Type B pancreatic cell (in vitro differentiated cells): Measurements from ENCODE around the gene FBP2. TPM values are rescaled to one million over a fixed set of nuclear protein-coding genes. Genes with fewer than 3 reads are reported as not detected.

Experiments
- DNase-seq: peaks from one replicate; pipeline ENCODE4 v3.0.0; 2021; ENCODE audit warnings: mixed read lengths; ENCODE audit not compliant: unreplicated experiment; ENCODE audit errors: extremely low spot score
- H3K27ac Mint-ChIP-seq: 2 replicates; pipeline ENCODE4 v1.8.0; 2021; ENCODE audit warnings: mild to moderate bottlenecking, mixed read lengths
- H3K27me3 Mint-ChIP-seq: 2 replicates; pipeline ENCODE4 v1.8.0; 2021; ENCODE audit warnings: mixed read lengths
- H3K36me3 Mint-ChIP-seq: 2 replicates; pipeline ENCODE4 v1.8.0; 2021; ENCODE audit warnings: mixed read lengths
- H3K4me1 Mint-ChIP-seq: one replicate; pipeline ENCODE4 v1.8.0; 2021; ENCODE audit warnings: mixed read lengths; ENCODE audit not compliant: unreplicated experiment
- H3K4me3 Mint-ChIP-seq: 2 replicates; pipeline ENCODE4 v1.8.0; 2021; ENCODE audit warnings: mild to moderate bottlenecking, mixed read lengths
- H3K9me3 Mint-ChIP-seq: 2 replicates; pipeline ENCODE4 v1.8.0; 2021; ENCODE audit warnings: mixed read lengths
- CTCF ChIP-seq: fragments of 200-600 bp; sonication (generic); conservative IDR thresholded peaks from 2 replicates; pipeline ENCODE4 v1.5.0; 2021; ENCODE audit warnings: antibody characterized with exemption, mild to moderate bottlenecking
- total RNA-seq: library from RNA; stranded (reverse); gene quantifications from 2 replicates; pipeline ENCODE4 v1.2.1, GENCODE V29; 2021; ENCODE audit warnings: low replicate concordance

The FBP2 gene
- total RNA-seq, 1 donor from 2014 or later = not detected

- Mint-ChIP-seq H3K4me3 (no peak overlapping the region), H3K4me1 (no peaks in the 10 kb centered on the region), H3K36me3 (peaks cover 3% of the 10 kb centered on the region), H3K27ac (no peak overlapping the region), H3K27me3 (no peaks in the 10 kb centered on the region), H3K9me3 (no peaks in the 10 kb centered on the region)
- DNase-seq = no peak
- no peak for TF ChIP-seq CTCF
These were observed 64.7 kb downstream of the FBP2 start for GRCh38 chr9:94528886-94529285.

- no peaks in the 10 kb centered on the region for H3K27me3 Mint-ChIP-seq
- no peak overlapping the region for H3K4me3 Mint-ChIP-seq
- H3K9me3 Mint-ChIP-seq = no peaks in the 10 kb centered on the region
- no peak for DNase-seq
- no peaks in the 10 kb centered on the region for H3K4me1 Mint-ChIP-seq
- H3K27ac Mint-ChIP-seq = no peak overlapping the region
- H3K36me3 Mint-ChIP-seq = peaks cover 3% of the 10 kb centered on the region
- TF ChIP-seq CTCF = no peak
These were observed 66.7 kb downstream of the FBP2 start for GRCh38 chr9:94526951-94527350.

- no peak overlapping the region for H3K4me3 Mint-ChIP-seq
- peaks cover 3% of the 10 kb centered on the region for H3K36me3 Mint-ChIP-seq
- H3K27me3 Mint-ChIP-seq = no peaks in the 10 kb centered on the region
- DNase-seq = no peak
- no peak for TF ChIP-seq CTCF
- H3K27ac Mint-ChIP-seq = no peak overlapping the region
- H3K9me3 Mint-ChIP-seq = no peaks in the 10 kb centered on the region
- H3K4me1 Mint-ChIP-seq = no peaks in the 10 kb centered on the region
These were observed 67.4 kb downstream of the FBP2 start for GRCh38 chr9:94526271-94526670.

GRCh38 chr9:94525396-94526035 lies 68.1 kb downstream of the FBP2 start:
- no peak overlapping the region for H3K4me3 Mint-ChIP-seq
- H3K27me3 Mint-ChIP-seq = no peaks in the 10 kb centered on the region
- H3K36me3 Mint-ChIP-seq = peaks cover 3% of the 10 kb centered on the region
- no peaks in the 10 kb centered on the region for H3K9me3 Mint-ChIP-seq
- no peak for DNase-seq
- TF ChIP-seq CTCF = no peak
- H3K27ac Mint-ChIP-seq = no peak overlapping the region
- H3K4me1 Mint-ChIP-seq = no peaks in the 10 kb centered on the region

- Mint-ChIP-seq H3K4me1 (peaks cover 5% of the 10 kb centered on the region), H3K4me3 (no peak overlapping the region), H3K27me3 (no peaks in the 10 kb centered on the region), H3K27ac (no peak overlapping the region), H3K36me3 (peaks cover 3% of the 10 kb centered on the region), H3K9me3 (no peaks in the 10 kb centered on the region)
- no peak for DNase-seq
- TF ChIP-seq CTCF = no peak
These were observed 76.4 kb downstream of the FBP2 start for GRCh38 chr9:94517254-94517653.

GRCh38 chr9:94514722-94515121 lies 78.9 kb downstream of the FBP2 start:
- TF ChIP-seq CTCF = no peak
- H3K27ac Mint-ChIP-seq = no peak overlapping the region
- H3K9me3 Mint-ChIP-seq = no peaks in the 10 kb centered on the region
- no peaks in the 10 kb centered on the region for H3K27me3 Mint-ChIP-seq
- H3K4me3 Mint-ChIP-seq = no peak overlapping the region
- H3K4me1 Mint-ChIP-seq = peaks cover 16% of the 10 kb centered on the region
- DNase-seq = no peak
- no peaks in the 10 kb centered on the region for H3K36me3 Mint-ChIP-seq
